HG03575 (cell line): Measurements from ENCODE around the gene PLAAT4.

Source experiments
- ATAC-seq: cut with Tn5 transposase; IDR thresholded peaks from one replicate; pipeline ENCODE4 v1.9.1; 2021; ENCODE audit not compliant: unreplicated experiment, insufficient number of reproducible peaks, low FRiP score; ENCODE audit errors: extremely low read depth

Gene PLAAT4, protein sequence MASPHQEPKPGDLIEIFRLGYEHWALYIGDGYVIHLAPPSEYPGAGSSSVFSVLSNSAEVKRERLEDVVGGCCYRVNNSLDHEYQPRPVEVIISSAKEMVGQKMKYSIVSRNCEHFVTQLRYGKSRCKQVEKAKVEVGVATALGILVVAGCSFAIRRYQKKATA

DNA sequence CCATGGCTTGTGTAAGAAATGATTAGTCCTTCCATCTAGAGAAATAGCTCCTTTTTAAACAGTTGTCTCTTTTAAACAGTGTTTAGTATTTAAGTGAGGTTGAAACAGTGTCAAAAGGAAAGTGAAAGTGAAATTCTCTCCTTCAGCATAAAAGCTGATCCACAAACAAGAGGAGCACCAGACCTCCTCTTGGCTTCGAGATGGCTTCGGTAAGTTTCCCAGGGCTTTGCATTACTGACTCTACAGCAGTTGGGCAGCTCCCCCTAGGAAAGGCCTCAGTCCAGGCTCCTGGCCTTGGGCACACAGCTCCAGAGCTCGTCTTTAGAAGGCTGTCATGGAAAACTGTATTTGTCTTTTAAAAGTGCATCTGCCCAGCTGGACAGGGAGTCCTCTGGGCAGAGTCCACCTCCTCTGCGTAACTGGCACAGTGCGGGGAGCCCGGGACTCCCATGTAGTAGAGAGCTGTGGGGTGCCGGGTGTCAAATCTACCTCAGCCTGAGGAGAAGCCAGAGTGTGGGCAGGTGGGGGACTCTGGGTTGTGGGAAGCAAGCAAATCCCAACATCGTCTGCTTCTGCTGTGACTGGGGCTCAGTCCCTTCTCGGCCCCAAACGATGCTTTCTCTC, at the start of gene PLAAT4:
Gene PLAAT4 (plus strand): TSS at position 140 of the 624 bp plus-strand sequence. CDS start 61 bp downstream, at position 201.
- no peak for ATAC-seq

DNA sequence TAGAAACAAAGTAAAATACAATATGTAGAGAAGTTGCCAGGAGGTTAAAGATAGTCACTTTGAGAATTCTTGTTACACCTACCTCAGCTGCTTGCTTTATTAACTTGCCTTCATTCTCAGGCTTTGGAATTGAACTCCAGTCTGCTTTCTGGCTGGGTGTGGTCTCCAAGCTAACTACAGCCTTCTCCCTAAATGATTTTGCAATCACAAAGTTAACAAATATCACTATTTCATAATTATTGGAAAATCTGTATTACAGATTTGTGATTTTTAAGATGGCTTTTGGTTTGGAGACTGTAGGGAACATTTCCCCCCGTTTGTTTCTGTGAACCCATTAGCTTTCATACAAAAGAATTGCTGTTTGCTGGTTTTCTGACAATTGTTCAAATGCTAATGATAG, 47.8 kb upstream of the PLAAT4 start:
- ATAC-seq, result no peak

DNA sequence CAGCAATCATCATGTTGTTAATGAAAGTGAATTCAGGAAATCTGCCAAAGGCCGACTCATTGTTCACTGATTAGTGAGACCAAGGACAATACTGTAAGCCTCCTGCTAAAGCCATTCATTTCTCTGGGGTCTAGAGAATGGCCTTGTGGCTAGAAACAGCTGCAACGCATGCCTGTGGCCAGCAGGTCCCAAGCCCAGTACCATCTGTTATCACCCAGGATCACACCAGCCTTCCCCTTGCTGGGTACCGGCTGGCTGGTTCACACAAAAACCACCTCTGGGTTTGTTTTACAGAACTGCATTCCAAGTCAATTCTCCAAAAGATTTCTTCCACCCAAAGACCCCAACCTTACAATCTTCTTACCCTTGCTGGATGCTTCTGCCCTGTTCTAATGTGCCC, 46.7 kb upstream of the PLAAT4 start:
- ATAC-seq, result no peak

DNA sequence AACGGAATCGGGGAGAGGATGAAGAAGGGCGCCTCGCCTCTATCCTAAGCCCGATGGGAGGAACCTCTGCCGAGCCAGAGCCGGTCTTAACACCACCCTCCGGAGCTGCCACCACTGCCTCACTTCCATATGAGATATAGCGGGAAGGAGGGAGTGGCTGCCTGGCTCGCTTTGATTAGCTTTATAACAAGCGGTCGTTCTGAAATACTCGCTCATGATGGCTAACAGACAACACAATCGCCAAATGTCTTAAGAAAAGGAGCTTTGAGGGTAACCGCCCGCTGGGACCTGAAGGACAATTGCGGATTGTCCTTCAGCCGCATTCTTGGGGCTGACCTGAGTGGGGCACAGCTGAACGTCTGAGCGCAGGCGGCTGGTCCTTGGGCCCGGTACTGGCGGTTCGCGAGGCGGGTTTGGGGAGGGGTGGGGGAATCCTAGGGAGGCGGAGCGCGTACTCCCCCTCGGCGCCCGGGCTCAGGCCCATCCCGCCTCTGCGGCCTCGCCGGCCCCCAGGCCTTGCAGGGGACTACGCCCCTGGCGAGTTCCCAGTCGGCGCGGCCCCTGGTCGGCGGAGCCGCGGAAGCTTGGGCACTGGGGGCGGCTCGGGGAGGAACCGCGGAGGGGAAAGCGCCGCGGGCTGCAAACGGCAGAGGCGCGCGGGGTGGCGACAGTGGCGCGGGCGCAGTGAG, 45.9 kb upstream of the PLAAT4 start, which contains the start of gene PLAAT5:
Gene PLAAT5 (minus strand): TSS at position 617 of the 689 bp plus-strand sequence. CDS start 133 bp downstream, at position 484.
- no peak for ATAC-seq

DNA sequence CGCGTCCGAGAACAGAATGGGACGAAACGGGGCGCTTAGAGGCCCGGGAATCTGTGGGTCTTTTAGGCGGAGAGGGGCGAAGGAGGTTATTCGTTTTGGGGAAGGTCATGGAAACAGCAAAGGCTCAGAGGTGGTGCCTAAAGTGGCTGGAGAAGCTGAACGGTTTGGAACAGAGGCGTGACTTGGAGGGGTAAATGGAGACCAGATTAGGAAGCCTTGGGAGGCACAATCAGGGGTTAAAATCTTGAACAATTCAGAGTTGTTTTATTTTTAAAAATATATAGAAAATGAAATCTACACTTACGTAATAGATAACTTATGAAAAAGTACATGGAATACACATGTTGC, 45.4 kb upstream of the PLAAT4 start:
- ATAC-seq, result no peak

DNA sequence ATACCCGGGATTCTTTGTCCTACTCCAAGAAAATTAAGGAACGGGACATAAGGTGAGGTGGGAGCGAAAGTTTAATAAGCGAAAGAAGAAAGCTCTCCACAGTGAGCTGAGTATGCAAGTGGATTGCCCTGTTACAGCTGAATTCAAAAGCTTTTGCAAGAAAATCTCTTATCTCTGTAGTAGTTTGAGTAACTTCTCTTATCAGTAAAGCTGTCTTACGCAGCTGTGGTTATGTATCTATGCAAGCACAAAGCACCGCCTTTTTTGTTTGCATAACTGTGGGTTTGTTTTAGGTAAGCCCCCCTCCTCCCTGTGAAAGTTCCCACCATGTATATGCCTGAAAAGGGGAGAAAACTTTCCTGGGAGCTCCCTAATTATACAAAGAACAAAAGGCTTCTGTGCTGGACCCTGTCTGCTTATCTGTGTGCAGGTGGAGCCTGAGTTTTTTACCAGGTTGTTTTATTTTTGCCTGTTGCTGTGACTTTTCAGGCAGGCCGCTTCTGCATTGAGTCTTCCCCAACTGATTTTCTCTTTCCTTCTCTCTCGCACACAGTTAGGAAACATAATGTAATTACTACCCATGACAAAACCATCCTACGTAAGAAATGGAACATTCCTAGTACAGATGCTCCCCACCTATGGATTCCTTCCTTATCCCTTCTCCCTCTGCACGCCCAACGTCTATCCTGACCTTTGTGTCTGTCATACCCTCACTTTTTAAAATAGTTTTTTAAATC, 44.8 kb upstream of the PLAAT4 start:
- ATAC-seq, result no peak

DNA sequence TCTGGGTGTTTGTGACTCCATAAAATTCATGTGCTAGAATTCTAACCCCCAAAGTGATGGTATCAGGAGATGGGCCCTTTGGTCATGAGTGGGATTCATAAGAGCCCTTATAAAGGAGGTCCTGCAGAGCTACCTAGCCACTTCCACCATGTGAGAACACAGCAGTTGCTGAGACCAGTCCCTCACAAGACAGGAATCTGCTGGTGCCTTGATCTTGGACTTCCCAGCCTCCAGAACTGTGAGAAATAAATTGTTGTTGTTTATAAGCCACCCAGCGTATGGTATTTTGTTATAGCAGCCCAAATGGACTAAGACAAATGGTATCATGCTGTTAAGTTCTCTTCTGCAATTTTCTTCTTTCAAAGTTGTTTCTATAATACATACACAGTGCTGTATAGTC, 44.2 kb upstream of the PLAAT4 start:
- ATAC-seq, result no peak

DNA sequence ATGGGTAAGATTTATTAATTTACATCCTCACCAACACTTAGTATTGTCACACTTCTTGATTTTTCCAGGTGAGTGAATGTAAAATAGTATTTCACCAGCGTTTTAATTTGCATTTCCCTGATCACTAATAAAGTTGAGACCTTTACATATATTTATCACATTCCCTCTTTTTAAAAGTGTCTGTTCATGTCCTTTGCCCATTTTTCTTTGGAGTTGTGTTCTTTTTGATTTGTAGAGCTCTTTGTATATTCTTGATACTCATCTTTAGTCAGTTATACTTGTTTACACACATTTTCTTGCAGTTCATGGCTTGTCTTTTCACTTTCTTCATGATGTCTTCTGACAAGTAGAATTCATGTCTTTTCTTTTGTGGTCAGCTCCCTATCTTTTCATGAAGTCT, 43.5 kb upstream of the PLAAT4 start:
- no peak for ATAC-seq

DNA sequence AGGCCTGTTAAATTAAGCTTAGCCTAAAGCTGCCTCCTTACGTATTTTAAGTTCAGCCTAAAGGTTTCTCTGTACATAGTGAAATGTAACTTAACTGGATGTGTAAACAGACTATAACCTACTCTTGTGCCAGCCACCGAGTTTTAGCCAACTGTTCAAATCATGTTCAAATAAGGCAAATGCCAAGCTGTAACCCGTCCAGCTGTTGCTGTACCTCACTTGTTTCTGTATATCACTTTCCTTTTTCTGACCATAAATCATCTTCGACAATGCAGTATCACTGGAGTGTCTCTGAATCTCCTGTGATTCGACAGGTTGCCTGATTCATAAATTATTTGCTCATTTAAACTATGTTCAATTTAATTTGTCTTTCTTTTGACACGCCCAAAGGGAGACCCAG, 41.6 kb upstream of the PLAAT4 start:
- no peak for ATAC-seq

DNA sequence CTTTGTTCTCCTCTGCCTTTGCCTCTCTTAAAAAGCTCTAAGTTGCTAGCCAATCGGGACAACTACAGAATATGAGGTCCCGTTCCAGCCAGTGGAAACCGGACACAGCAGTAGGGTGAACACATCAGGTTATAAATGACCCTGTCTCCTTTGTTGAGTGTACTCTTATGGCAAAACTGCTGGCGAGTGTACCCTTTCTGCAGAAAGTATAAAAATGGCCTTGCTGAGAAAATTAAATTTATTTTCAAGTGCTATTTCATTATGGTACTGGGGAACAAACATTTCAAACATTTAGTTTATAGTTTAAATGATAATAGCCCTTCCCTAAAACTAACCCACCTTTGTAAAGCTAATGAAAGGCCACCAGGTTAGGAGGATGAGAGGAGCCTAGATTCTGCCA, 36.7 kb upstream of the PLAAT4 start:
- no peak for ATAC-seq

DNA sequence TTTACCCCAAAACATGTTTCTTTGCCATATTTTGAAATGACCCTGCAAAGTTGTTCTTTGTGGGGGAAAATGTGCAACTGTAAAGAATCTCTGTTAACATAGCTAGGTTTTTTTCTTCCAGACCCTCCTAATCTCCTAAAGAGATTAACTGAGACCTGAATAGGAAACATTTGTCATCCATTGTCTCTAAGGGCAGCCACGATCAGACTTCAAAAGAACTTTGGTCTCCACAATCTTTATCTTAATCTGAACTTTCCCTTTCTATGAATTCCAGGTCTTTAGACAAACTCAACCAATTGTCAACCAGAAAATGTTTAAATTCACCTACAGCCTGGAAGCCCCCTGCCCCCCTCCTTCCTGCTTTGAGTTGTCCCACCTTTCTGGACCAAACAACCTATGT, 35.4 kb upstream of the PLAAT4 start:
- no peak for ATAC-seq

DNA sequence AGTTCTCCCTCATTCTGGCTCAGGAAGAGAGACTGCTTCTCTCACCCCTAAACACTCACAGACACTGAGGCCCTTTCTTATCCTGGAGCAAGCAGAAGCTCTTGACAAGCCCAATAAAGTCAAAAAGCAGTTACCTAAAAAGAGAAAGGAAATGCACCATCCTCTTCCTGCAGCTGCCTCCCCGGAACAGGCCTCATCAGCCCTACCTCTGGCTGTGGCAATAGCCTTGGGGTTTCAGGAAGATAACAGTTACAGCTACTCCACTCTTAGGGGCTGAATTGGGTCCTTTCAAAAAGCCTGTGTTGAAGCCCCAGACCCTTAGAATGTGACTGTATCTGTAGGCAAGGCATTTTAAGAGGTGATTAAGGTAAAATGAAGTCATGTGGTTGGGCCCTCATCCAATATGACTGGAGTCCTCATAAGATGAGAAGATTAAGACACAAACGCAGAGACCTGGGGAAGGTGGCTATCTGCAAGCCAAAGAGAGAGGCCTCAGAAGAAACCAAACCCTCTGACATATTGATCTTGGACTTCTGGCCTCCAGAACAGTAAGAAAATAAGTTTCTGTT, 34.3 kb upstream of the PLAAT4 start:
- ATAC-seq, result no peak

DNA sequence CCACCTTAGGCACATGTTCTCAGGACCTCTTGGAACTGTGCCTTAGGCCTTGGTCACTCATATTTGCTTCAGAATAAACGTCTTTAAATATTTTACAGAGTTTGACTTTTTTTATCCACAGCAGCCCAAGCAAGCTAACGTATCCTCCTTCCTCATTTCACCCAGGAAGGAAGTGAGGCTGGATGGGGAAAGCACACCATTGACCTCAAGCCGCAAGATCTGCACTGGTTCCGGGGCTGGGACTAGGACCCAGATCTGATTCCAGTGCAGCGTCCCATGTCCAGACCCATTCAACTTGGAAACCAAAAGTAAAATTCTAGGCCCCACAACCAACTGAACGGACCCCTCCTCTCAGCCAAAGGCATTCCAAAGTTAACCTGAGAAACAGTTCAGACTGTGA, 33.1 kb upstream of the PLAAT4 start:
- ATAC-seq, result no peak

DNA sequence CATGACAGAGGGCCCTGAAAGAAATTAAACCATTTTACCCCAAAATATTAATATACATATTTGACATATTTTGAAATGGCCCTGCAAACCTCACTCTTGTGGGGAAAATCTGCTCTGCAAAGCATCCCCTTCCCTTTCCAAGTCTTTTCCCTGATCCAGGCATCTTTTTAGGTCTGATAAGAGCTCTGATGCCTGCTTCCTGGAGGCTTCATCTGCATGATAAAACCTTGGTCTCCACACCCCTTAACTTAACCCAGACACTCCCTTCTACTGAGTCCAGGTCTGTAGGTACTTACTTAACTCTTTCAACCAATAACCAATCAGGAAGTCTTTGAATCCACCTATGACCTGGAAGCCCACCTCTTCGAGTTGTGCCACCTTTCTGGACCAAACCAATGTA, 32.6 kb upstream of the PLAAT4 start:
- no peak for ATAC-seq

DNA sequence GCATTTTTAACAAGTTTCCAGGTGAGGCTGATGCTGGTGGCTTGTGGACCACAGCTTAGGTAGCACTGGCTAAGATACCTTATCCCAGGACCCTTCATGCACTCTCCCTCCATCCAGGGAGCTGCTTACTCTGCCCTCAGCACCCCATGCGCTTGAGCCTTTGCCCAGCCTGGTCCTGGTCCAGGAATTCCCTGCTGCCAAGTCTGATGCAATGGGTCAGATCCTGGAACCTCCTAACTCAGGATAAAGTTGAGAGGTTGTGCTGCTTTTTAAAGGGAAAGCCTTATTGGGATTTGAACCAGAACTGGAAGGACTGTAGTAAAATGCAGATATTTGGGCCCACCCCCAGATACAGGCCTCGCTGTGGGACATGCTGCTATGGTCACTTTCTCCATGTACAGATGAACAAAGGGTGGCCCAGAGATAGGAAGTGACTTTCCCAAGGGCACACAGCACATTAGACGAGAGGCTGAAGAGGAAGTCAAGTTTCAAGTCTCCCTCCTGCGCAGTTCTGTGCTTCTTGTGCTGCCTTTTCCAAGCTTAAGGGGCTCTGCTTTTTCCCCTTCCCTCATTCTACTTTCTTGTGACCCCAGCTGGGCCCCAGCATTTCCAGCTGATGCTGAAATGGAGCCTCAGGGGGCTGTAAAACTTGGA, 31.5 kb upstream of the PLAAT4 start:
- no peak for ATAC-seq

DNA sequence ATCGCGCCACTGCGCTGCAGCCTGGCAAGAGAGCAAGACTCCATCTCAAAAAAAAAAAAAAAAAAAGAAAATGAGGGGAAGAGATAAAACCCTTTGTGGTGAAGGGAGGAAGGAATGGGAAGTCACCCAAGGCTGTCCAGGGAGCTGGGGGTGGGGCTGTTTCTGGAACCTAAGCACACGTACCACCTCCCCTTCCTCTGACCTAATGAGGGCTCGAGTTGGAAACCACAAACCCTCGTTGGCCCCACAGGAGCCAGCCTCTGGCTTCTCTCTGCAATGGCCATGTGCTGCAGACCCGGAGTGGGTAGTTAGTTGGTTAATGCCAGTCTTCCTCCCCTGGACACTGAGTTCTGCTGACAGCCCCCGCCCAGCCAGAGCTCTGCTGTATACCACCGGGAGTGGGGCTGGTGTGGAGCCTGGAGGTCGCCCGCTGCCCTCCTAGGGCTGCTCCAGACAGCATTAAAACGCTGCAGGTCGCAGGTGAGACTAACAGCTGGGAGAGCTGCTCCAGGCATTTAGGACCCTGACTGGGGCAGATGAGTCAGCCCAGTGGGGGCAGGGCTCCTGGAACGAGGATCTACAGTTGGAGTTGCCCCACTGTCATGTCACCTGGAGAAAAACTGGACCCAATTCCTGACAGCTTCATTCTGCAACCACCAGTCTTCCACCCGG, 30.6 kb upstream of the PLAAT4 start, which contains the start of gene LGALS12:
Gene LGALS12 (plus strand): TSS at position 228 of the 672 bp plus-strand sequence. CDS start 375 bp downstream, at position 603.
- ATAC-seq, result no peak

DNA sequence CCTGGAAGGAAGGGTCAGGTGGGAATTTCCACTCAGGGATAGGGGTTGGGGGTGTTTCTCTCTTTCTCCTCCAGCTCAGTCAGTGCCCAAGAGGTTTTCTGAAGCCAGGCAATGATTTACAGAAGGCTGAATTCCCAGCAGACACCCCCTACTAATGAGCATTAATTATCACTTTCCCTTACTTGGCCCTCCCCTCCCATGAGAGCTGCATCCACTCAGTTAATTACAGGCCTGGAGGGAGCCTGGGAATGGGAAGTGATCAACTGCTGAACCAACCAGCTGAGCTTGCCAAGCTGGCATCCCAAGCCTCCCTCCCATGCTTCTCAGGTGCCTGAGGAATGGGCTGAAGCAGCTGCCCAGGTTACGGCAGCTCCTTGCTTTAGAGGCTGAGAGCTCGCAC, 29.7 kb upstream of the PLAAT4 start:
- ATAC-seq, result no peak

DNA sequence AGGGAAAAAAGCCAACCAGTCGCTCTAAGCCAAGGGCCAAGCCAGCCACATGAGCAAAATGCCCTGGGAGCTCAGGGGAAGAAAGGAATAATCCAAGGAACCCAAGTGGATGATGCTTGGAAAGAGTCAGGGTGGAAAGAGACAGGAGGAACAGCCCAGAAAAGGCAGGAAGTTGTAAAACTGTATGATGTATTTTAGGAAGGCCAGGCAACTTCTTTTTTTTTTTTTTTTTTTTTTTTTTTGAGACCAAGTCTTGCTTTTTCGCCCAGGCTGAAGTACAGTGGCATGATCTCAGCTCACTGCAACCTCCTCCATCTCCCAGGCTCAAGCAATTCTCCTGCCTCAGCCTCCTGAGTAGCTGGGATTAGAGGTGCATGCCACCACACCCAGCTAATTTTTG, 29.1 kb upstream of the PLAAT4 start:
- ATAC-seq, result no peak
